ES-I3 (cell line): ENCODE results near the gene PALM3.

Experiments
- H3K36me3 ChIP-seq: 2 replicates; pipeline ENCODE4 v1.6.1; 2013; ENCODE audit warnings: mild to moderate bottlenecking, low read length, control low read depth, moderate library complexity; ENCODE audit not compliant: insufficient read depth
- H3K4me1 ChIP-seq: 2 replicates; pipeline ENCODE4 v1.6.1; 2013; ENCODE audit warnings: mild to moderate bottlenecking, control low read depth, low read length; ENCODE audit not compliant: insufficient read depth
- H3K9ac ChIP-seq: 2 replicates; pipeline ENCODE4 v1.6.1; 2013; ENCODE audit warnings: low read depth, mild to moderate bottlenecking, low read length, moderate library complexity
- H3K9me3 ChIP-seq: 2 replicates; pipeline ENCODE4 v1.6.1; 2013; ENCODE audit warnings: mild to moderate bottlenecking, low read length, moderate library complexity; ENCODE audit not compliant: control insufficient read depth, insufficient read depth

The PALM3 gene

GRCh38 chr19:14093117-14093823 lies 31.4 kb upstream of the PALM3 start:
- Histone ChIP-seq H3K9me3 (no peaks in the 10 kb centered on the region; the same call in 1 of the 2 replicates), H3K4me1 (no peaks in the 10 kb centered on the region; the same call in 1 of the 2 replicates), H3K36me3 (no peaks in the 10 kb centered on the region), H3K9ac (no peak overlapping the region)

- Histone ChIP-seq H3K36me3 (no peaks in the 10 kb centered on the region), H3K9ac (peak overlapping the region; percentile 97; the same call in 1 of the 2 replicates), H3K4me1 (no peaks in the 10 kb centered on the region; the same call in 1 of the 2 replicates), H3K9me3 (no peaks in the 10 kb centered on the region; the same call in 1 of the 2 replicates)
Measured at GRCh38 chr19:14091813-14092462, 30.1 kb upstream of the PALM3 start.

- Histone ChIP-seq H3K9ac (peak overlapping the region; percentile 97), H3K36me3 (no peaks in the 10 kb centered on the region), H3K4me1 (no peaks in the 10 kb centered on the region; the same call in 1 of the 2 replicates), H3K9me3 (no peaks in the 10 kb centered on the region; the same call in 1 of the 2 replicates)
Measured at GRCh38 chr19:14091081-14091812, 29.4 kb upstream of the PALM3 start.

GRCh38 chr19:14090509-14091080 lies 28.7 kb upstream of the PALM3 start, which contains the start of gene SAMD1:
SAMD1 (minus strand) TSS chr19:14090751.
- Histone ChIP-seq H3K36me3 (no peaks in the 10 kb centered on the region), H3K9ac (peak within 1 kb of the TSS; percentile 97)

GRCh38 chr19:14089662-14090508 lies 28.0 kb upstream of the PALM3 start:
- H3K9me3 ChIP-seq, result no peaks in the 10 kb centered on the region; the same call in 1 of the 2 replicates
- H3K36me3 ChIP-seq, result no peaks in the 10 kb centered on the region
- no peaks in the 10 kb centered on the region; the same call in 1 of the 2 replicates for H3K4me1 ChIP-seq
- peak overlapping the region; percentile 60 for H3K9ac ChIP-seq

More at GRCh38 chr19:14090509-14091080, 28.7 kb upstream of the PALM3 start, which contains the start of gene SAMD1:
- Histone ChIP-seq H3K9me3 (no peaks in the 10 kb centered on the region; the same call in 1 of the 2 replicates), H3K4me1 (no peaks in the 10 kb centered on the region; the same call in 1 of the 2 replicates)

GRCh38 chr19:14089412-14089661 lies 27.5 kb upstream of the PALM3 start:
- no peaks in the 10 kb centered on the region for H3K36me3 ChIP-seq
- peak overlapping the region; percentile 60 for H3K9ac ChIP-seq
- no peaks in the 10 kb centered on the region; the same call in 1 of the 2 replicates for H3K4me1 ChIP-seq
- H3K9me3 ChIP-seq, result no peaks in the 10 kb centered on the region; the same call in 1 of the 2 replicates

- H3K36me3 ChIP-seq, result no peaks in the 10 kb centered on the region
- no peaks in the 10 kb centered on the region; the same call in 1 of the 2 replicates for H3K4me1 ChIP-seq
- H3K9ac ChIP-seq, result peak overlapping the region; percentile 60
- no peaks in the 10 kb centered on the region; the same call in 1 of the 2 replicates for H3K9me3 ChIP-seq
Measured at GRCh38 chr19:14088634-14089411, 26.9 kb upstream of the PALM3 start.

DNA sequence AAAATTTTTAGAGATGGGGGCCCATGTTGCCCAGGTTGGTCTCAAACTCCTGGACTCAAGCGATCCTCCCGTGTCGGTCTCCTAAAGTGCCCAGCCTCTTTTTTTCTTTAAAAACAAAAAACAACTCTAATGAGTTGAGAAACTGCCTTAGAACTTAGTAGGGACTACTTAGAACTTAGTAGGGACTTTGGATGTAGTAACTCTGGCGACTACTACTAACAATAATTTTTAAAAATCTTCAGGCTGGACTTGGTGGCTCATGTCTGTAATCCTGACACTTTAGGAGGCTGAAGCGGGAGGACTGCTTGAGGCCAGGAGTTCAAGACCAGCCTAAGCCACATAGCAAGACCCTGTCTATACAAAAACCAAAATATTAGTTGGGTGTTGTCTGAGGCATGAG lies 24.2 kb upstream of the PALM3 start:
- Histone ChIP-seq H3K36me3 (no peaks in the 10 kb centered on the region), H3K9me3 (no peaks in the 10 kb centered on the region), H3K4me1 (no peaks in the 10 kb centered on the region), H3K9ac (peak overlapping the region; percentile 70; the same call in 1 of the 2 replicates)

DNA sequence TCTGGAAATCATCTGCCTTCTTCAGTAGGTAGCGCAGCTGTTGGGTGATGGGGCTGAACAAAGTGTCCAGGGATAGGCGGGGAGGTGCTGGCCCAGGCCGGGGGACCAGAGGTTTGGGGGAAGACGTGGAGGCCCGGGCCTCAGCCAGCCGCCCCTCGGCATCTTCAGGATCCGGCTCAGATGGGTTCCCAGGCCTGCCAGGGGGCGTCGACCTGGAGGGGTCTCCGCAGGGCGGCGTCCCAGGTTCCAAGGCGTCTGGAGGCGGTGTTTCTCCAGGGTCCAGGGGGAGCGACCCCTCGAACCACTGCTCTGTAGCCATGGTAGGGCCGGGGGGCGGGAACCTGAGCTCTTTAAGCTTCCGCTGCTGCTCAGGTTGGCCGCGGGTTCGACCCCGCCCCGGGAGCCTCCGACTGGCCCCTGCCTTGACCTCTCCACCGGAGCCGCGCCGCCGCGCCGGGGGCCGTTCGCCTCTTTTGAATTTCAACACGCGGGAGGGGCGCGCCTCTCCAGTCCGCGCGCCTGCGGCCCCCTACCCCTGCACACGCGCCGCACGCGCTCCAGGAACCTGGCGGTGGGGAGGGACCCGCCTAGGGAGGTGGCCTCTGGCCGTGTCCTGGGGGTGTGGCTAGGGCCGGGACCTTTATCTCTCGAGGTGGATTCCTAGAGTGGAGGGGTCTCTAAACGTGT lies 23.6 kb upstream of the PALM3 start, which contains the start of gene C19orf67:
Gene C19orf67 (minus strand): TSS at position 475 of the 687 bp plus-strand sequence. CDS start 156 bp downstream, at position 319.
- Histone ChIP-seq H3K36me3 (no peaks in the 10 kb centered on the region), H3K4me1 (no peaks in the 10 kb centered on the region), H3K9ac (peak within 1 kb of the TSS; percentile 70; the same call in 1 of the 2 replicates), H3K9me3 (no peaks in the 10 kb centered on the region)

- Histone ChIP-seq H3K9ac (no peak overlapping the region), H3K36me3 (no peaks in the 10 kb centered on the region), H3K9me3 (no peaks in the 10 kb centered on the region), H3K4me1 (no peaks in the 10 kb centered on the region)
Measured at GRCh38 chr19:14082675-14082960, 20.7 kb upstream of the PALM3 start.

DNA sequence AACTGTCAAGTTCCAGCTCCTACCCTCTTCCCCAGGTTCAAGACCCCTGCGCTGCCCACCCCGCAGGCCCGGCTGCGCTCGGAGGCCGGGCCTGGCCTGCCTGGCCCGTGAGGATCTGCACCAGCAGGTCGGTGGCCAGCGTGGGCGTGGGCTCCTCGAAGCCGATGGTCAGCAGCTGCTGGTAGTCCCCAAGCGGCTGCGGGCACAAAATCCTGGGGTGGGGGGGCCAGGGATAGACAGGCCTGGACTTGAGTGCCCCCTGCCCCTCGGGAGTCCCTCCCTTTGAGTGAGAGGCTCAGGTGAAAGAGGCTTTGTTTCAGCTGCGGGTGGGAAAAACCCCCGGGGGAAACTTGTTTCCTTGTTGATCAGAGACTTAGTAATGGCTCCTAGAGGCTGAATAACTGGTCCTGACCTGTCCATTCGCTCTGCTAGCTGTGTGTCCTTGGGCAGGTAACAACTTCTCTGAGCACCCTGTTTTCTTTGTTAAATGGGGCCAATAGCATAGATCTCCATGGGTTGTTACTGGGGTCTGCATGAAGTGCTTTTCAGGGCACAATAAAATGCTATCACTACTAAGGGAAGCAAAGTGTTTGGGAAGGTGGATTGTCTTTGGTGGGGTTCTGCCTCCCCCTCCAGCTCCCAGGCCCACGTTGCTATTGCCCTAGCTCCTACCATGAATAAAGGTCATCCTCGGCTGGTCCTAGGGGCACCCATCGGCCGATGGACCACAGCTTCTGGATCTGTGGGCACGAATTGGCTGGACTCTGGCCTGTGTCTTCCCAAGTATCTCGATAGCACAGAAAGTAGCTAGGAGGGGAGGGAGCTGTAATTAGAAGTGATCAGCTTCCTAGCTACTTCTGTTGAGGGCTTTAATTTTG lies 20.2 kb upstream of the PALM3 start:
- Histone ChIP-seq H3K4me1 (no peaks in the 10 kb centered on the region), H3K36me3 (no peaks in the 10 kb centered on the region), H3K9me3 (no peaks in the 10 kb centered on the region), H3K9ac (peak overlapping the region; percentile 66; the same call in 1 of the 2 replicates)
